HepG2 (cell line): Measurements from ENCODE around the gene SUPT20HL2. TPM values are rescaled to one million over a fixed set of nuclear protein-coding genes. Genes with fewer than 3 reads are reported as not detected.

ENCODE experiments used
- ATAC-seq: fragments of 200-7000 bp; cut with Tn5 transposase; 3 replicates; pipeline ENCODE4 v1.9.1; 2020; ENCODE audit warnings: mild to moderate bottlenecking, moderate library complexity
- BruUV-seq: library from RNA; stranded (reverse); fragments of 400-500 nt; replicated peaks from 2 replicates; lab custom pipeline; 2021; lab: Mats Ljungman, UMichigan
- CTCF ChIA-PET: fragments of 300-600 bp; formaldehyde crosslinking; extraction: SDS; loops from one replicate; lab custom pipeline; 2021; ENCODE audit warnings: low total read pairs, inconsistent platforms, low intra/inter-chr PET ratio; lab: Yijun Ruan, JAX
- POLR2A ChIA-PET: fragments of 350-600 bp; sonication (Branson Sonifier 250); formaldehyde crosslinking; loops from one replicate; lab custom pipeline; 2020; ENCODE audit warnings: antibody characterized with exemption, inconsistent platforms; lab: Yijun Ruan, JAX
- DNase-seq: peaks from one replicate; pipeline ENCODE4 v3.0.0-alpha.2; 2015; ENCODE audit warnings: low spot score
- FAIRE-seq: peaks from 3 replicates; lab custom pipeline; 2011; peaks lifted over from hg19 to GRCh38; lab: Jason Lieb, UNC
- H2AFZ ChIP-seq: one replicate; pipeline ENCODE4 v1.6.1; 2011; ENCODE audit warnings: low read length, inconsistent platforms
- H3K27ac ChIP-seq: fragments of 300-600 bp; 3 replicates; pipeline ENCODE4 v1.8.0; 2011; ENCODE audit warnings: mixed run types, mild to moderate bottlenecking, mixed read lengths, low read length, inconsistent platforms; ENCODE audit not compliant: insufficient read depth; ENCODE audit errors: extremely low read length
- H3K27me3 ChIP-seq, 2 experiments: fragments of 200-600 bp in 1 of 2; 2 replicates in 1 of 2; 3 replicates in 1 of 2; pipeline versions ENCODE4 v1.6.0 to v1.8.0; 2011; ENCODE audit warnings: low read length in 2 of 2, mild to moderate bottlenecking in 2 of 2, moderate library complexity in 2 of 2, inconsistent platforms in 1 of 2; ENCODE audit not compliant: insufficient read depth in 2 of 2, control insufficient read depth in 1 of 2
- H3K36me3 ChIP-seq, 2 experiments: fragments of 200-600 bp in 1 of 2; replicated peaks in 1 of 2; 2 replicates in 1 of 2; 3 replicates in 1 of 2; pipeline versions ENCODE4 v1.5.1 to v1.8.0; 2011; ENCODE audit warnings: low read length in 2 of 2, inconsistent platforms in 1 of 2; ENCODE audit not compliant: insufficient read depth in 2 of 2, control insufficient read depth in 1 of 2
- H3K4me1 ChIP-seq: 2 replicates; pipeline ENCODE4 v1.5.1; 2012; ENCODE audit warnings: low read length, inconsistent platforms; ENCODE audit not compliant: insufficient read depth
- H3K4me2 ChIP-seq: 2 replicates; pipeline ENCODE4 v1.6.0; 2011; ENCODE audit warnings: low read depth, low read length, inconsistent platforms
- H3K4me3 ChIP-seq, 3 experiments: fragments of 200-600 bp in 1 of 3; sonication (generic), shearing (Covaris generic) in 1 of 3; replicated peaks in 1 of 3; 2 replicates each; pipeline ENCODE4 v1.5.1; 2011 to 2016; ENCODE audit warnings: low read length in 3 of 3, inconsistent platforms in 2 of 3, low read depth in 2 of 3, mild to moderate bottlenecking in 2 of 3, control low read depth in 1 of 3, mixed read lengths in 1 of 3; ENCODE audit not compliant: insufficient read depth in 1 of 3
- H3K79me2 ChIP-seq: one replicate; pipeline ENCODE4 v1.6.1; 2011; ENCODE audit warnings: low read length, inconsistent platforms; ENCODE audit not compliant: insufficient read depth
- H3K9ac ChIP-seq: 2 replicates; pipeline ENCODE4 v1.6.0; 2011; ENCODE audit warnings: mild to moderate bottlenecking, low read depth, low read length, inconsistent platforms; ENCODE audit not compliant: insufficient read depth
- H3K9me3 ChIP-seq: 2 replicates; pipeline ENCODE4 v1.5.1; 2012; ENCODE audit warnings: mild to moderate bottlenecking, low read length
- H4K20me1 ChIP-seq: 2 replicates; pipeline ENCODE4 v1.6.0; 2011; ENCODE audit warnings: inconsistent platforms, mild to moderate bottlenecking, low read length, moderate library complexity; ENCODE audit not compliant: insufficient read depth
- HNRNPLL ChIP-seq: fragments of 200-400 bp; formaldehyde crosslinking; IDR thresholded peaks from 2 replicates; pipeline ENCODE4 v1.6.1; 2017; ENCODE audit warnings: mild to moderate bottlenecking, low read depth, low read length; ENCODE audit not compliant: poor library complexity, severe bottlenecking
- MIXL1 ChIP-seq: IDR thresholded peaks from 2 replicates; pipeline ENCODE4 v1.6.1; 2016
- RELA ChIP-seq: sonication (generic); formaldehyde crosslinking; IDR thresholded peaks from 2 replicates; pipeline ENCODE4 v1.4.0; 2020; ENCODE audit warnings: missing genetic modification reagents
- RNF2 ChIP-seq: fragments of 450-650 bp; conservative IDR thresholded peaks from 2 replicates; pipeline ENCODE4 v1.6.1; 2016; ENCODE audit warnings: low read depth
- TGIF2 ChIP-seq: IDR thresholded peaks from 2 replicates; pipeline ENCODE4 v1.6.1; 2016; ENCODE audit warnings: control low read depth, missing compliant biosample characterization
- ZFP37 ChIP-seq: sonication (generic); formaldehyde crosslinking; IDR thresholded peaks from 2 replicates; pipeline ENCODE4 v1.4.0; 2020; ENCODE audit warnings: missing genetic modification reagents, borderline replicate concordance
- ZNF12 ChIP-seq: sonication (generic); formaldehyde crosslinking; IDR thresholded peaks from 2 replicates; pipeline ENCODE4 v1.5.0; 2020; ENCODE audit warnings: missing genetic modification reagents
- ZNF562 ChIP-seq: sonication (generic); formaldehyde crosslinking; IDR thresholded peaks from 2 replicates; pipeline ENCODE4 v1.8.0; 2022; ENCODE audit warnings: missing genetic modification reagents, borderline replicate concordance
- WGBS: methylation state at CpG from one replicate; pipeline ENCODE4 v1.1.6; 2017; ENCODE audit warnings: low lambda C conversion rate; 5-methylcytosine and 5-hydroxymethylcytosine counted together
- in situ Hi-C: cut with HindIII; loops from 2 replicates; pipeline ENCODE4 v1.10.0; 2017; ENCODE audit warnings: low pct_unique_long_range_greater_than_20kb; ENCODE audit not compliant: extremely low pct_ligation_motif_present
- intact Hi-C: fragments of 100-400 bp; cut with micrococcal nuclease; formaldehyde crosslinking; loops from one replicate; pipeline ENCODE4 v1.10.0; 2022; ENCODE audit not compliant: unreplicated experiment
- polyA plus RNA-seq, 8 experiments: library from polyadenylated mRNA; depleted of rRNA in 3 of 8; stranded (reverse) in 7 of 8; unstranded in 1 of 8; fragments of >200 nt; fragmentation: Illumina TruSeq in 4 of 8; extraction: Trizol in 4 of 8; gene quantifications; 2 replicates each; pipeline versions ENCODE4 v1.2.1 to v1.2.3, GENCODE V29; 2011 to 2016; ENCODE audit warnings: low read depth in 4 of 8, missing spikeins in 1 of 8, mixed read lengths in 1 of 8; ENCODE audit not compliant: insufficient read depth in 1 of 8
- total RNA-seq, 5 experiments: library from RNA; depleted of rRNA; stranded (reverse); fragments of >200 nt; fragmentation: Illumina TruSeq; extraction: Trizol; gene quantifications; 2 replicates each; pipeline ENCODE4 v1.2.3, GENCODE V29; 2016; ENCODE audit warnings: low read depth in 1 of 5
- TF ChIP-seq, protein P1 (sequence below): sonication (generic); formaldehyde crosslinking; IDR thresholded peaks from 2 replicates; pipeline ENCODE4 v1.9.0; 2021; ENCODE audit warnings: missing genetic modification reagents, borderline replicate concordance
- TF ChIP-seq, protein P2 (sequence below): sonication (generic); formaldehyde crosslinking; IDR thresholded peaks from 2 replicates; pipeline ENCODE4 v1.4.0; 2020; ENCODE audit warnings: missing genetic modification reagents, borderline replicate concordance
- TF ChIP-seq, protein P3 (sequence below), 2 experiments: sonication (generic) in 1 of 2; formaldehyde crosslinking in 1 of 2; IDR thresholded peaks; 2 replicates each; pipeline versions ENCODE4 v1.6.1 to v1.9.0; 2014 to 2022; ENCODE audit warnings: antibody characterized with exemption in 1 of 2, borderline replicate concordance in 1 of 2, inconsistent platforms in 1 of 2, low read depth in 1 of 2, missing genetic modification reagents in 1 of 2

SUPT20HL2 gene
- total and polyA plus RNA-seq, 2 of the 13 experiments (the other 11 are each of a cell fraction or from before 2014, with no cell fraction given), result not detected

DNA sequence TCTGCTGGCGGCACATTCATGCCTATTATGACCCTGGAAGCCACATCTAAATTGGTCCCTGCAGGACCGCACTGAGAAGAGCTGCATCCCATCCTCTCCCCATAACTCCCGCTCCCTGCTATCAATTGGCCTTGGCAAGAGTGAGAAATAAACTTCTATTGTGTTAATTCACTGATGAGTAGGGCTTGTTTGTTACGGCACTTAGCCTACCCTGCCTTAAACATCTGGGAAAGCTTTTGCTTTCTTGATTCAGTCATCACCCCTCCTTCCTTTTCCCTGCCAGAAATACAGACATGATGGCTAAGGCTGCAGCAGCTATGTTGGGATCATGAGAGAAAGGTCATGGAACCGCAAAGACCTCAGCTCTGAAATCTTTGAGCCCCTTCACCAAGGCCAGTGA is 36.5 kb downstream of the SUPT20HL2 start:
- FAIRE-seq (no peak), ATAC-seq (no peak), DNase-seq (no peak)
- in situ Hi-C loops (no loop called here), intact Hi-C loops (no loop called here)
- Histone ChIP-seq H3K27me3 (no peaks in the 10 kb centered on the region), H4K20me1 (no peaks in the 10 kb centered on the region), H2AFZ (no peak overlapping the region), H3K9ac (no peak overlapping the region), H3K79me2 (no peaks in the 10 kb centered on the region), H3K36me3 (no peaks in the 10 kb centered on the region), H3K9me3 (no peaks in the 10 kb centered on the region), H3K4me1 (no peaks in the 10 kb centered on the region), H3K4me2 (no peak overlapping the region), H3K4me3 (no peak overlapping the region), H3K27ac (no peak overlapping the region)
- TF ChIP-seq, protein P1, sequence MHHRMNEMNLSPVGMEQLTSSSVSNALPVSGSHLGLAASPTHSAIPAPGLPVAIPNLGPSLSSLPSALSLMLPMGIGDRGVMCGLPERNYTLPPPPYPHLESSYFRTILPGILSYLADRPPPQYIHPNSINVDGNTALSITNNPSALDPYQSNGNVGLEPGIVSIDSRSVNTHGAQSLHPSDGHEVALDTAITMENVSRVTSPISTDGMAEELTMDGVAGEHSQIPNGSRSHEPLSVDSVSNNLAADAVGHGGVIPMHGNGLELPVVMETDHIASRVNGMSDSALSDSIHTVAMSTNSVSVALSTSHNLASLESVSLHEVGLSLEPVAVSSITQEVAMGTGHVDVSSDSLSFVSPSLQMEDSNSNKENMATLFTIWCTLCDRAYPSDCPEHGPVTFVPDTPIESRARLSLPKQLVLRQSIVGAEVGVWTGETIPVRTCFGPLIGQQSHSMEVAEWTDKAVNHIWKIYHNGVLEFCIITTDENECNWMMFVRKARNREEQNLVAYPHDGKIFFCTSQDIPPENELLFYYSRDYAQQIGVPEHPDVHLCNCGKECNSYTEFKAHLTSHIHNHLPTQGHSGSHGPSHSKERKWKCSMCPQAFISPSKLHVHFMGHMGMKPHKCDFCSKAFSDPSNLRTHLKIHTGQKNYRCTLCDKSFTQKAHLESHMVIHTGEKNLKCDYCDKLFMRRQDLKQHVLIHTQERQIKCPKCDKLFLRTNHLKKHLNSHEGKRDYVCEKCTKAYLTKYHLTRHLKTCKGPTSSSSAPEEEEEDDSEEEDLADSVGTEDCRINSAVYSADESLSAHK (CRISPR knock-in tag), result no peak
- TF ChIP-seq ZFP37 (CRISPR knock-in tag) (no peak), TGIF2 (no peak), RNF2 (no peak), ZNF12 (CRISPR knock-in tag) (no peak), HNRNPLL (no peak), RELA (CRISPR knock-in tag) (no peak), MIXL1 (CRISPR knock-in tag) (no peak), ZNF562 (CRISPR knock-in tag) (no peak)
- TF ChIP-seq, protein P2, sequence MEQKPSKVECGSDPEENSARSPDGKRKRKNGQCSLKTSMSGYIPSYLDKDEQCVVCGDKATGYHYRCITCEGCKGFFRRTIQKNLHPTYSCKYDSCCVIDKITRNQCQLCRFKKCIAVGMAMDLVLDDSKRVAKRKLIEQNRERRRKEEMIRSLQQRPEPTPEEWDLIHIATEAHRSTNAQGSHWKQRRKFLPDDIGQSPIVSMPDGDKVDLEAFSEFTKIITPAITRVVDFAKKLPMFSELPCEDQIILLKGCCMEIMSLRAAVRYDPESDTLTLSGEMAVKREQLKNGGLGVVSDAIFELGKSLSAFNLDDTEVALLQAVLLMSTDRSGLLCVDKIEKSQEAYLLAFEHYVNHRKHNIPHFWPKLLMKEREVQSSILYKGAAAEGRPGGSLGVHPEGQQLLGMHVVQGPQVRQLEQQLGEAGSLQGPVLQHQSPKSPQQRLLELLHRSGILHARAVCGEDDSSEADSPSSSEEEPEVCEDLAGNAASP (CRISPR knock-in tag), result no peak
- TF ChIP-seq, protein P3, sequence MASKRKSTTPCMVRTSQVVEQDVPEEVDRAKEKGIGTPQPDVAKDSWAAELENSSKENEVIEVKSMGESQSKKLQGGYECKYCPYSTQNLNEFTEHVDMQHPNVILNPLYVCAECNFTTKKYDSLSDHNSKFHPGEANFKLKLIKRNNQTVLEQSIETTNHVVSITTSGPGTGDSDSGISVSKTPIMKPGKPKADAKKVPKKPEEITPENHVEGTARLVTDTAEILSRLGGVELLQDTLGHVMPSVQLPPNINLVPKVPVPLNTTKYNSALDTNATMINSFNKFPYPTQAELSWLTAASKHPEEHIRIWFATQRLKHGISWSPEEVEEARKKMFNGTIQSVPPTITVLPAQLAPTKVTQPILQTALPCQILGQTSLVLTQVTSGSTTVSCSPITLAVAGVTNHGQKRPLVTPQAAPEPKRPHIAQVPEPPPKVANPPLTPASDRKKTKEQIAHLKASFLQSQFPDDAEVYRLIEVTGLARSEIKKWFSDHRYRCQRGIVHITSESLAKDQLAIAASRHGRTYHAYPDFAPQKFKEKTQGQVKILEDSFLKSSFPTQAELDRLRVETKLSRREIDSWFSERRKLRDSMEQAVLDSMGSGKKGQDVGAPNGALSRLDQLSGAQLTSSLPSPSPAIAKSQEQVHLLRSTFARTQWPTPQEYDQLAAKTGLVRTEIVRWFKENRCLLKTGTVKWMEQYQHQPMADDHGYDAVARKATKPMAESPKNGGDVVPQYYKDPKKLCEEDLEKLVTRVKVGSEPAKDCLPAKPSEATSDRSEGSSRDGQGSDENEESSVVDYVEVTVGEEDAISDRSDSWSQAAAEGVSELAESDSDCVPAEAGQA (IDR thresholded peaks at IDR 0.05; ENCODE audit: low read depth), result no peak
- TF ChIP-seq, protein P3 (CRISPR knock-in tag; IDR thresholded peaks at IDR 0.05; ENCODE audit: borderline replicate concordance), result no peak
- BruUV-seq, result no TSS peak
- ChIA-PET CTCF (no interaction called here), POLR2A (no interaction called here)
- 88% methylated on average over 5 of the region's 5 CpGs for WGBS
